Stimulated activated CD4-positive, alpha-beta T cell treated with anti-CD3 and anti-CD28 coated beads, Interleukin-4, amount 100 ng/mL, for 24 hours (primary cell): ENCODE results near the gene GPC5.
"Not testable (repeated sequence)": the region's sequence is repeated elsewhere in the genome, so short reads cannot be mapped to it uniquely, and the experiment has no call there.

ENCODE experiments used
- DNase-seq: peaks from one replicate; pipeline ENCODE4 v3.0.0-alpha.2; 2020

Gene GPC5

GRCh38 chr13:92721620-92722019 lies 1323.2 kb downstream of the GPC5 start:
- DNase-seq = no peak

- no peak for DNase-seq
Observed at GRCh38 chr13:92727118-92727517, 1328.7 kb downstream of the GPC5 start.

- no peak for DNase-seq
Observed at GRCh38 chr13:92734068-92734467, 1335.6 kb downstream of the GPC5 start.

GRCh38 chr13:92734545-92734944 lies 1336.1 kb downstream of the GPC5 start:
- DNase-seq = no peak

- DNase-seq = no peak
Observed at GRCh38 chr13:92735909-92736308, 1337.5 kb downstream of the GPC5 start.

GRCh38 chr13:92739306-92739818 lies 1340.9 kb downstream of the GPC5 start:
- DNase-seq = no peak

- no peak for DNase-seq
Observed at GRCh38 chr13:92743992-92744391, 1345.6 kb downstream of the GPC5 start.

- no peak for DNase-seq
Observed at GRCh38 chr13:92745258-92745657, 1346.8 kb downstream of the GPC5 start.

- not testable (repeated sequence) for DNase-seq
Observed at GRCh38 chr13:92752705-92753104, 1354.3 kb downstream of the GPC5 start.

GRCh38 chr13:92761710-92762109 lies 1363.3 kb downstream of the GPC5 start:
- DNase-seq = no peak

GRCh38 chr13:92767468-92767867 lies 1369.0 kb downstream of the GPC5 start:
- DNase-seq = no peak

- DNase-seq = no peak
Observed at GRCh38 chr13:92768602-92769001, 1370.2 kb downstream of the GPC5 start.

- DNase-seq = no peak
Observed at GRCh38 chr13:92769046-92769445, 1370.6 kb downstream of the GPC5 start.

- no peak for DNase-seq
Observed at GRCh38 chr13:92775658-92776057, 1377.2 kb downstream of the GPC5 start.

- DNase-seq = no peak
Observed at GRCh38 chr13:92781965-92782690, 1383.7 kb downstream of the GPC5 start.

- no peak for DNase-seq
Observed at GRCh38 chr13:92802776-92803175, 1404.4 kb downstream of the GPC5 start.

GRCh38 chr13:92804346-92804745 lies 1405.9 kb downstream of the GPC5 start:
- no peak for DNase-seq

- no peak for DNase-seq
Observed at GRCh38 chr13:92804926-92805325, 1406.5 kb downstream of the GPC5 start.

- DNase-seq = no peak
Observed at GRCh38 chr13:92805766-92806165, 1407.3 kb downstream of the GPC5 start.

GRCh38 chr13:92806215-92806614 lies 1407.8 kb downstream of the GPC5 start:
- no peak for DNase-seq

- DNase-seq = no peak
Observed at GRCh38 chr13:92807353-92807752, 1408.9 kb downstream of the GPC5 start.

GRCh38 chr13:92807966-92808365 lies 1409.5 kb downstream of the GPC5 start:
- DNase-seq = no peak

- DNase-seq = no peak
Observed at GRCh38 chr13:92821324-92821723, 1422.9 kb downstream of the GPC5 start.

GRCh38 chr13:92823059-92823458 lies 1424.6 kb downstream of the GPC5 start:
- no peak for DNase-seq
